Neural progenitor cell (in vitro differentiated cells): ENCODE data around the gene MPRIP.

ENCODE experiments used
- CTCF ChIP-seq: fragments of 200-600 bp; sonication (generic); IDR thresholded peaks from 2 replicates; pipeline ENCODE4 v1.5.1; 2017; ENCODE audit warnings: antibody characterized with exemption, mild to moderate bottlenecking
- EZH2 ChIP-seq: fragments of 200-600 bp; sonication (generic); IDR thresholded peaks from 2 replicates; pipeline ENCODE4 v1.6.1; 2017; ENCODE audit warnings: antibody characterized with exemption, mild to moderate bottlenecking, moderate library complexity
- EZH2phosphoT487 ChIP-seq: fragments of 200-600 bp; sonication (generic); IDR thresholded peaks from 2 replicates; pipeline ENCODE4 v1.6.1; 2017; ENCODE audit warnings: antibody characterized with exemption

- TF ChIP-seq CTCF (no peak), EZH2phosphoT487 (no peak), EZH2 (no peak)
Observed at GRCh38 chr17:17150448-17150800, 108.2 kb downstream of the MPRIP start.
